Measurements from ENCODE around the gene CCL20.

Gene CCL20

DNA sequence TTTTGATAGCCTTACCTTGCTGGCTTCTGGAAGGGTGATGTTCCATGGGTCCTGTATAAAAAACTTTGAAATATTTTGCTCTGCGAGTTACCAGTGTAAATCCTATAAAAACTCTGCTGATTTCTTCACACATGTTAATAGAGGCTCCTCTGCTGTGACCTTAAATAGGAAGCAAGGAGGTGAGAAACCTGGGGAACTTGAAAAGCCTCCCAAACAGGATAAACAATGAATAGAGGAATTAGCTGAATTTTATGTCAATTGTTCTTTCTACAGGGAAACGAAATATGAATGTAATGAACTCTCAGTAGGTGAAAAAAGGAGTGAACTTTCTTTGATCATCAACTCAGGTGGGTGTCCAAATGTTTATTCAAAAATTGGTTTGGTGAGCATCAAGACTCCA, 10.8 kb upstream of the CCL20 start:
- DNase-seq (ENCODE audit: low read depth in 3 of 3) = no peak

DNA sequence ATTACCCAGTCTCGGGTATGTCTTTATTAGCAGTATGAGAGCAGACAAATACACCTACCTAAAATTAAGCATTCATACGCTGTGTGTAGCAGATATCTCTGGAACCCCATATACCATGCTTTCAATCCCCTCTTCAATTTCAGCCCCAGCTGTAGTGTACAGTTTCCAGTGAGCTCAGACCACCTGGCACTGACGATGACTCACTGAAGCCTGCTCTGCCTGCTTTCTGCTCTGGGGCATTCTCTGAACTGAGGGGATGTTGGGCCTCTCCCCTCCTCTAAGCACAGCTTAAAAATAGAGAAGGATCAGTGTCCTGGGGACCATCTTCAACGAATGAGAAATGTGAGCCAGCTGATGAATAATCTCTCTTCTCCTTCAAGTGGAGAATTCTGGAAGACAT, 8.7 kb upstream of the CCL20 start:
- no peak for DNase-seq (ENCODE audit: low read depth in 3 of 3)

DNA sequence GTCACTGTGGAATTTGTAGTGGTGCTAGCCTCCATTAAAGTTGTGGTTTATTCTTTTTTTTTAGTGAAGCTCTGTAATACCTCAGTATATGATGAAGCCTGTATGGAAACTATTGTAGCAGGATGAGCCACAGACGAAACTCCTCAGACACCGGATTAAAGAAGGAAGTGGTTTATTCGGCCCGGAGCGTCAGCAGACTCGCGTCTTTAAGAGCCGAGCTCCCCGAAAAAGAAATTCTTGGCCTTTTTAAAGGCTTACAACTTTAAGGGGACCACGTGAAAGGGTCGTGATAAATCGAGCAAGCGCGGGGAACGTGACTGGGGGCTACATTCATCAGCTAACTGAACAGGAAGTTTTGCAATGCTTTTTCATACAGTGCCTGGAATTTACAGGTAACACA, 8.1 kb upstream of the CCL20 start:
- no peak for DNase-seq (ENCODE audit: low read depth in 3 of 3)

DNA sequence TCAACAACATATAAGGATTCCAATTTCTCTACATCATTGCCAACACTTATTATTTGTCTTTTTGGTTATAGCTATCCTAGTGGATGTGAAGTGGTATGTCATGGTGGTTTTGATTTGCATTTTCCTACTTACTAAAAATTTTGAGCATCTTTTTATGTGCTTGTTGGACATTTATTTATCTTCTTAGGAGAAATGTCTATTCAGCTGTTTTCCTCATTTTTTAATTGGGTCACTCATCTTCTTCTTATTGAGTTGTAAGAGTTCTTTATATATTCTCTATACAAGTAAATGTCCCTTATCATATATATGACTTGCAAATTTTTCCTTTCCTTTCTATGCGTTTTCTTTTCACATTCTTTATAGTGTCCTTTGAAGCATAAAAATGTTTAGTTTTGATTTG, 4.7 kb upstream of the CCL20 start:
- DNase-seq (ENCODE audit: low read depth in 3 of 3) = no peak

DNA sequence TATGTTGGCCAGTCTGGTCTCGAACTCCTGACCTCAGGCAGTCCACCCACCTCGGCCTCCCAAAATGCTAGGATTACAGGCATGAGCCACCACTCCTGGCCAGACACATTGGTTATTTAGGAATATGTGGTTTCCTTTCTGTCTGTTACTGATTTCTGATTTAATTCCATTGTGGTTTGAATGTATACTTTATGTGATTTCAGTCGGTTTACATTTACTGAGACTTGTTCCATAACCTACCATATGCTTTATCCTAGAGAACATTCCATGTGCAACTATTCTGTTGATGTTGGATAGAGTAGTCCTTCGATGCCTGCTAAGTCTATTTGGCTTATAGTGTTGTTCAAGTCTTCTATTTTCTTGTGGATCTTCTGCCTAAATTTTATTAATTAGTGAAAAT, 1.6 kb upstream of the CCL20 start:
- no peak for DNase-seq (ENCODE audit: low read depth in 3 of 3)

DNA sequence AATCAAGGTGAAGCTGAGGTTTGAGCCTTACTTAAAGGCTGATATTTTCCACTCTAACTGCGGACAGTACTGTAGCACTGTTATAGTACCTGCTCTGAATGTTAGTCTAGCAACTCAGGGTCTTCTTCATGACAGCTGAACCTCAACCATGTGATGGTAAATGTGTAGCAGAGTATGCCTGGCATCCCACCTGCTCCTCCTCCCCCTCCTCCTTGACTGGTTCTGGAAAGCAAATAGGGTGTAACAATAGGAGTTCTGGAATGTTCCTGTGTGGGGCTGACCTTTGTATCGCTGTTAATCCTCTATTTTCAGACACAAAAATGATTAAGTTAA, 447 bp upstream of the CCL20 start:
- DNase-seq (ENCODE audit: low read depth in 3 of 3) = no peak

DNA sequence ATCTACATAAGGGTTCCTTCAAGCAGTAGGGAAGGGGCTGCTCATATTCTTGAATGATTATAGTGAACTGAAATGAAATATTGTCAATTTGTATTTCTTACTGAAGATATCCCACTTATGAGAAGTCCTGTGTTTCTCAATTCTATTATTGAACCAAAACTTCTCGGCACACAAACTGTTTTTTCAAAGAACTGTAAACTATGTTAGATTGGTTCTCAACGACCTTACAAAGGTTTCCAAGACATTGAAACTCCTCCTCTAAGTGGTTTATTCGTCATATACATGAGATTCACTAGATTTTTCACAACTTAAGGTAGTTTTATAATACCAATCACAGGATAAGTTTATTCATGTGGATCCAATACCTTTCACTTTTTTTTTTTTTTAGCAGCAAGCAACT, 1.4 kb downstream of the CCL20 start:
- no peak for DNase-seq (ENCODE audit: low read depth in 3 of 3)

DNA sequence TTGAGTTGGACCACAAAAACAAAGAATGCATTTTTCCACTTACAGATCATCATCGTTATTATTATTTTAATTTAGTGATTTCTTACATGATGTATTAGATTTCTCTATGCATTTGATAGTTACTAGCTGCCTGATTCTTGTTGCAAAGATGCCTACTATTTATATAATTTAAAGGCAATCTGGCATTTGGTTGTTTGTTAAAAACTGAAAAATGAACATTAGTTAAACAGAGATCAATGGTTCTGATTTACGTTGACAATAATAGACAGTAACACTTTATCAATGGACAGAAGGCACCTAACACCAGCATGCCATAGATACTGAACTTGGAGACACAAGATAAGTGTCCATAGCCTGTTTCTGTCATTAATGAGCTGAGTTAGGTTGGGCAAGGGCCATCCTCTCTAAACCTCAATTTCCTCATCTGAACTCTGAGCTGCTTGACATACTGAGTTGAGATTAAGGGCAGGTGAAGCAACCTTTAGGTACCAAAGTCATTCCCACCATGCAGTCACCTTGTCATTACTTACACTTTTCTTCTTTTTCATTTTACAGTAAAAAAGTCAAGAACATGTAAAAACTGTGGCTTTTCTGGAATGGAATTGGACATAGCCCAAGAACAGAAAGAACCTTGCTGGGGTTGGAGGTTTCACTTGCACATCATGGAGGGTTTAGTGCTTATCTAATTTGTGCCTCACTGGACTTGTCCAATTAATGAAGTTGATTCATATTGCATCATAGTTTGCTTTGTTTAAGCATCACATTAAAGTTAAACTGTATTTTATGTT, 3.1 kb downstream of the CCL20 start:
- no peak for DNase-seq (ENCODE audit: low read depth in 3 of 3)

DNA sequence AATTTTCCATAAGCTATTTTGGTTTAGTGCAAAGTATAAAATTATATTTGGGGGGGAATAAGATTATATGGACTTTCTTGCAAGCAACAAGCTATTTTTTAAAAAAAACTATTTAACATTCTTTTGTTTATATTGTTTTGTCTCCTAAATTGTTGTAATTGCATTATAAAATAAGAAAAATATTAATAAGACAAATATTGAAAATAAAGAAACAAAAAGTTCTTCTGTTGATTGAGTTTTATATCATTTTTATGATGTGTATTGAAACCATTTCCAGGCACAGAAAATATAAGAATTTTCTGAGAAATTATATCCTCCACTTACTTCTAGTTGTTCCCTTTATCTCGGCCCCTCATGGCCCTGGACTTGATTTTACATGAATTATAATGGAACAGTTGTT, 3.7 kb downstream of the CCL20 start:
- DNase-seq (ENCODE audit: low read depth in 3 of 3) = no peak

DNA sequence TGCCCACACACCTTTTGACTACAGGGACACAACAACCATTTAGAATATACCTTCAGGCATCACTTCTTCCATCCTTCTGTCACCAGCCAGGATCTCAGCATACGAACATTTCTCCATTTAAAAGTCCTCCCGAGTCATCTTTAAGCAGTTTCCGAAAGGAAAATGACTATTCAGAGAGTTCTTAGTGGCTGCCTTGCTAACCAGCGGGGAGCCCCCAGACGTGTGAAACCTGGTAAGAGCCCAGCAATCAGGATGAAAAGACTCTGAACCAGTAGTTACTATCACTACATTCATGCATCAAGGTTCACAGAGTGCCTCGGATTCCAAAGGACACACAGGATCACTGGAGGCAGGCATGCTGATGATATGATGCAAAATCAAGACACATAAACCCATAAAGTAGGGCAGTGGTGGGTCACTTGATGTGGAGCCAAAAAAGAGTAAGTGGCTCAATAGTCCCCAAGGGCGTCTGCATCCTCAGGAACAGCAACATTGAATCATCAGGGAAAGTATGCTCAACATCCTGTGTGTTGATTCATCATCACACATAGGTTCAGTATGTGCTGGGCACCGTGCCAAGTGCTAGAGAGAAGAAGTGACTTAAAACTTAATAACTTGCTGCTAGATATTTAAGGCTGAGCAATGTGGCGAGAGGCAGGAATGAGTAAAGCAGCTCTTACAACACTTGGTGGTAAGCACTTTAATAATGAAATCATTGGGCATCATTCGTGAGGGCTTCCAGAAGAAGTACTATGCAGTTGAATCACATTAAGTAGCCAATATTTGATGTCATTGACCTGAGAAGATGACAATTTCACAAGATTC, 4.4 kb downstream of the CCL20 start:
- peak; percentile 38 to 67 (median 39) for DNase-seq (ENCODE audit: low read depth in 3 of 3)

DNA sequence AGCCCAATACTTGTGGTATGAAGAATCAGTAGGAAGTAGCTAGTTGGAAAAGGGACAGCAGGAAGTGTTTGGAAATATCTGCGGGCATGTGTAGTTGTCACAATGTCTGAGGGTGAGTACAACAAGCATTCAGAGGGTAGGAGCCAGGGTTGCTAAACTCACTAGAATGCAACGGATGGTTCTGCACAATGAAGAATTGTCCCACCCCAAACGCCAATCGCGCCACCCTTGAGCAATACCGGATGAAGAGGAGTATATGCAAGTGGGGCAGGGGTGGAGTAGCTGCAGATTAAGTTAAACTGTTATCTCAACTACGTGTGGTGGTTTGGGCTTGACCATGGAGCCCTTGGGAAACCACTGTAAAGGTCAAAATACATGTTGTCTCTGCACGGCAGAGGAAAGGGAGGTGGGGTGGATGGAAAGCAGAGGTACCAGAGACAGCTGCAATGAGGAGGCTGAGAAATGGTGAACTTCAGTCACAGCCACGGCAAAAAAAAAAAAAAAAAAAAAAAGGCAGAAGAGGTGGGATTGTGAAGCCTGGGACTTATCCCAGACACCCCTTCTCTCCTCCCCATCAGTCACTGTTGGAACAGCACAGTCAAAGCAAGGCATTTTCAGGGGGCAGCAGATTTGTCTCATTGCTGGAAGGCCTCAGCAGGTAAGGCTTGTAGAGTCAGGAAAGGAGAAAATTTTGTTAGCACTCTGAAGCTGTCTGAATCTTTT, 5.2 kb downstream of the CCL20 start:
- no peak for DNase-seq (ENCODE audit: low read depth in 3 of 3)

DNA sequence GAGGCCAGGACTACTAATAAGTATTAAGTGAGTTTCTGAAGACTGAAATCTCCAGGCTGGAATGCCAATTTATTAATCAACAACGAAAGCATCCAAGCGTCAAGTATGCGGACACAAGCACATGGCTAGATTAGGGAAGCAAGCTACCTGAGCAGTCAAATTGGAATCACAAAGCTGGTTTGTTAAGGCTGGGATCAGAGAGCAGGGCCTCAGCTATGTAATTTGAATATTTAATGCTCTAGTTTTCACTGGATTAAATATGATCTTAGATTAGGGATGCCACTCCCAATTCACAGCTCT, 5.7 kb downstream of the CCL20 start:
- DNase-seq (ENCODE audit: low read depth in 3 of 3) = no peak

DNA sequence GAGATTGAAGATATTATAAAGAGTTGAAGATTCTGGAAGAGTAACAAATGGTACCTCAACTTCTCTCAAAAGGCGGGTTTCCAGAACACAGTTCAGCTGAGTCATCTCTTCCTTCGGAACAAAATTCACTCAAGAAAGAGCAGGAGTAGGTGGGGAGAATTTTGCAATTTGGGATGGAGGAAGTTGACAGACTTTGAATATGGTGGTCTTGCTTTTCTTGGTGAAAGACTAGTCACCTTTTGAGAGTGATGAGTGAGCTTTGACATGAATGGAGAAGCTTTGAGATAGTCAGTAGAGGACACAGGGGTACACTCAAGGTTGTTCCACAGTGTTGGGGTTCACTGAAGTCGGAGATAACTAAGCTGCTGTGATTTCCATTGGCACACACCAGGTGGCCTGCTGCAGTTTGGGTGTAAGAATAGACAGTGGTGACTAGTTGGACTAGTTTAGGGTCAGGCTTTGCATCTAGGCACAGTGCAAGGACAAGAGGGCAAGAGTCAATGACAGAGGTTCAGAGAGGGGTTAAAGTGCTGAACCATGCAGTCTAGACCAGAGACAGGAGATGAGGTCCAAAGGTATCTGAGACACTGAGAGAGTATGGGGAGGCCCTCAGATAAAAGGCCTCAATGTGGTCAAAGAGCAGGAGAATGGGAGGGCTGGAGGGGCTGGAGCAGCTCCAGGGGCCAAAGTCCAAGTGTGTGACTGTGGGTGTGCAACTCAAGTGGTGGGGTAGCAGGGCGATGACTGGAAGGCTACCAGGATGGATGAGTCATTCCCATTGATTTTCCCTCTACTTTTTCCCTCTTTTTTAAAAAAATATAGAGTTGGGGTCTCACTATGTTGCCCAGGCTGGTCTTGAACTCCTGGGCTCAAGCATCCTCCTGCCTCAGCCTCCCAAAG, 7.7 kb downstream of the CCL20 start:
- DNase-seq (ENCODE audit: low read depth in 3 of 3) = no peak

DNA sequence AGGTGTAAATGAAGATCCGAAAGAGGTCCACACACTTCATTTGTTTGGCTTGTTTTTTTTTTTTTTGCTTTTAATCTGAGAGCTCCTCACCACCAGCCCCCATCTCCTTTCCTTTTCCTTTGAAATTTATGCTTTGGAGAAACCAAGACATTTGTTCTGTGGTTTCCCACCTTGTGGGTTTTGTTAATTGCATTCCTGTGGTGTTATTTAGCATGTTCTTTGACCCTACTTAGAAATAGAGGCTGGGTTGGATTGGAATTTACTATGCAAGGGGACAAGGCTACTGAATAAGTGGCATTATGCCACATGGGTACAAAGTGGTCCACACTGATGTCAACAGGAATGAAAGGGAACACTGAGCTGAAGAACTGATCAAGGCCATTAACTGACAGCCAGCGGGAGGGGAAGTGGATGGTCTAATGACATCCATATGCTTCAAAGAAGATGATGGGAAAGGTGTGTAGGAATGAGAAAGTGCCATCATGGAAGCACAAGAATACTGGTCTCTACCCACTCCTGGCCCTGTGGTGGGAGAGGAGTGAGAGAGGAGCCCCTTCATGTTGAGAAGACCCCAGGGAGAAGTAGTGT, 8.9 kb downstream of the CCL20 start:
- no peak for DNase-seq (ENCODE audit: low read depth in 3 of 3)

DNA sequence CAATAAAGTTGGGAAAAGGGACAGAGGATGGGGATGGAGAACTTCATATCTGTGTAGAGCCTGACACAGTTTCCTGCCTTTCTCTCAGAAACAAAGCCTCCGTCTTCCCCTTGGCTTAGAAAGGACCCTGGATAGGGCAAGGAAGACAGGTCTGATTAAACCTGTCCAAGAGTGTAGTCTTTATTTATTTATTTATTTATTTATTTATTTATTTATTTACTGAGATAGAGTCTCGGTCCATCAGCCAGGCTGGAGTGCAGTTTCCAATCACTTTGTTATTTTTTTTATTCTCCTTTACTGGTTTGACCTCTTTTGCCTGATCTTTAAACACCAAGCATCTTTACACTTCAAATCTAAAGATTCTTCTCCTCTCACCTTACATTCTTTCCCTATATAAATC, 10.3 kb downstream of the CCL20 start:
- no peak for DNase-seq (ENCODE audit: low read depth in 3 of 3)

DNA sequence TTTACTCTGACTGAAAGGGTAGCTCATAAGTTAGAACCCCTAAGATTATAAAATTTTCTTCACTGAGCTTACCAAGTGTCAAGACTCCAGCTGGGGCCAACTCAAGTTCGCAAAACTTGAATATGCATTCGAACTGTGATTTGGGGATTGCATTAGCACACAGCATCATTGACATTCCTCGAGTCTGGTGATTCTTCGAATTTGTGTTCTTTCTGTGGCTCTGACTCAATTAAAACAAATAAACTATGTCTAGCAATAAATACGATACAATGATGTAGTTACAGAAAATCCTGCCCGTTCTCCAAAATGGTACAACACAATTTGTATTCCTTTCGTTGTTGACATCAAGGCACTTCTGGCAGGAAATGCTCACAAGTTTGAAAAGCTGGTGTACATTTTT, 11.1 kb downstream of the CCL20 start:
- DNase-seq (ENCODE audit: low read depth in 3 of 3) = no peak

DNA sequence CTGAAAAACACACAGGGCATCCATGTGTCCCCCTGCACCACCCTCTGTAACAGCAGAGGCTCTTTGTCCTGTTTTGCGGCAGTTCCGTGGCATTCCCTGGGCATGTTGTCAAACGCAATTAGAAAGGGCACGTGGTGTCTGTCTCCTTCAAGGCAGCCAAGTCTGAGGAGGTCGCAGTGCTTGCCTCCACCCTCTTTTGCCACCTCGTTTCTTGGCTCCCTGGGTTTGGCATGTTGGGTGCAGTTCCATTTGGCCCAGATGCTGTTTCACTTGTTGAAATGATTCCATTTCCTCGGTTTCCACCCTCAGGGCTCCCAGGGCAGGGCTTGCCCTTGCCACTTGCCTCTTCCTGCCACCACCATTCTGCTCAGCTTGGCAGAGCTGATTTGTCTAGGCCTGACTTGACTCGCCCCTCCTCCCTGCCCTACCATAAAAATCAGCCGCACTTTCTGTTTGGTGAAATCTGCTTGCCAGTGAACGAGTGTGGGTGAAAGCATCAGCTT, 12.4 kb downstream of the CCL20 start:
- no peak for DNase-seq (ENCODE audit: low read depth in 3 of 3)

DNA sequence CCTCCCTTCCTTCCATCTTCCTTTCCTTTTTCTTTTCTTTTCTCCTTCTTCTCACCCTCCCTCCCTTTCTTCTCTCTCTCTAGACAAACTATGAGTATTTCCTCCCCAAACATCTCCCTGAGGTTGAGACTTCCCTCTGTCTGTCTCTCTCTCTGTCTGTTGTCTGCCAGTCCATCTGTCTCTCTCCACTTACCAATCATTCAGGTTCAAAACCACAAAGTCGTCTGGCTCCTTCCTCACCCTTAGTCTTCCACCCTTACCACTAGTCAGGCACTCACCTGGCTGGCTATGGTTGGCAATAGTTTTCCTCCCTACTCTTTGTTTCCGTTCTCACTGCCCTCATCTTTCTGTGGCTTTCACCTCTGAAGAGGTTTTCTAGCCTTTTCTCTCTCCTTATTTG, 12.9 kb downstream of the CCL20 start:
- DNase-seq (ENCODE audit: low read depth in 3 of 3) = no peak

DNA sequence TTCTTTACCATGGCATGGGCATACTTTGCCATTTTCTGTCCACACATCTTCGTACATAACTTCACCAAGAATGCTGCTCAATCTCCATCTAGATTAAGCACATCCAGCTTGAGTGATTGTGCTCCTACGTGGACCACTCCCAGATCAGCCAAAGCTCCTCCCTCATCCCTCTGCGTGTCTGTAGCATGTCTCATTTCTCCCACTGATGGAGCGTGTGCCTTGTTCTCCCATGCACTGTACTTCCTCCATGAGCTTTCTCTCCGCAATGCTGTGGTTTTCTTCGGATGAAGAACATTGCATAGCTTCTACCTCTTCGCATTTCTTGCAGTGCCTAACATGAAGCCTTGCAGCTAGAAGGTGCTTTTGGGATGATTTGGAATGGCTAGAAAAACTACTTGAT, 13.5 kb downstream of the CCL20 start:
- no peak for DNase-seq (ENCODE audit: low read depth in 3 of 3)

DNA sequence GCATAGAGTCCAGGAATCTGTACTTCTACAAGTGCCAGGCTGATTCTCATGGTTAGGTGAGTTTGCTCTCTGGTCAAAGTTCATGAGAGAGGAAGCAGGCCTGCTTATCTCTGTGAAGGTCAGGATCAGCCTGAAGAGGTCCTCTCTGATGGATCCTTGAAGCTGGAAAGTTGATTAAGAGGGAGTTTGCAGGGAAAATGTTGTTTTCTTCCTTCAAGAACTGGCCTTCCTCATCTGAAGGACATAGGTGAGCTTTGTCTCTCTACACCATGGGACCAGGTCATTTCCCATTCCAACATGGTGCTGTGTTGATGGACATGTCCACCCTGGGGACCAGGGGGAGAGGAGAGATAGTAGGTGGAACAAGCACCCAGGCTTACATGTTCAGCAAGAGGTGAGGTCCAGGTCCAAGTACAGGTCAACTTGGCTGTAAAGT, 14.9 kb downstream of the CCL20 start:
- no peak for DNase-seq (ENCODE audit: low read depth in 3 of 3)

DNA sequence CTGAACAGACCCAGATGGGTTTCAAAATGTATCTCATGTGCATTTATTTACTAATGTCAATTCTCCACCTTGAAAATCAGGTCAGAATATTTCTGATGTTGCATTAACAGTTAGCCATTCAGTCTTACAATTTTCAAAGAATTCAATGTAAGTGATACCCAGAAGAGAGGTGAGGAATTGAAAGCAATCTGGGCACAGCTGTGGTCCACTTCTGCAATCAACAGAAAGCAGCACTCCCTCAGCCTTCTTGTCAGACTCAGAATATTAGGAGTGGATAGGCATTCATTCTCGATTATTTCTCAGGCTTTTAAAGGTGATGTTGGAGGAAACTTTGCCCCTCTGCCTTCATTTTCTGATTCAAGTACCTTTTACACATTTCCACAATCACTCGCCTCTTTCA, 15.7 kb downstream of the CCL20 start:
- DNase-seq (ENCODE audit: low read depth in 3 of 3) = no peak
